GM23248 (cell line): ENCODE measurements around the gene AGTRAP.

Experiments
- EZH2 ChIP-seq: fragments of 200-600 bp; sonication (generic); IDR thresholded peaks from 2 replicates; pipeline ENCODE4 v1.6.1; 2018; ENCODE audit warnings: antibody characterized with exemption, mild to moderate bottlenecking; ENCODE audit not compliant: insufficient read depth, poor library complexity, severe bottlenecking
- EZH2phosphoT487 ChIP-seq: fragments of 200-600 bp; sonication (generic); IDR thresholded peaks from 2 replicates; pipeline ENCODE4 v1.6.1; 2018; ENCODE audit warnings: antibody characterized with exemption, moderate library complexity, mild to moderate bottlenecking, low read depth; ENCODE audit not compliant: insufficient read depth

- TF ChIP-seq EZH2 (no peak), EZH2phosphoT487 (no peak)
These were observed 32.4 kb upstream of the AGTRAP start for GRCh38 chr1:11703357-11704193.
